Loucy (cell line): Measurements from ENCODE around the gene KSR1.

Experiments used
- EZH2phosphoT487 ChIP-seq: fragments of 200-600 bp; IDR thresholded peaks from 2 replicates; pipeline ENCODE4 v1.6.1; 2018; ENCODE audit warnings: antibody characterized with exemption, mild to moderate bottlenecking, moderate library complexity, borderline replicate concordance
- TF ChIP-seq, protein P1 (sequence below): fragments of 200-600 bp; sonication (generic); conservative IDR thresholded peaks from 2 replicates; pipeline ENCODE4 v1.5.1; 2014; ENCODE audit warnings: mild to moderate bottlenecking, antibody characterized with exemption, low read length

DNA sequence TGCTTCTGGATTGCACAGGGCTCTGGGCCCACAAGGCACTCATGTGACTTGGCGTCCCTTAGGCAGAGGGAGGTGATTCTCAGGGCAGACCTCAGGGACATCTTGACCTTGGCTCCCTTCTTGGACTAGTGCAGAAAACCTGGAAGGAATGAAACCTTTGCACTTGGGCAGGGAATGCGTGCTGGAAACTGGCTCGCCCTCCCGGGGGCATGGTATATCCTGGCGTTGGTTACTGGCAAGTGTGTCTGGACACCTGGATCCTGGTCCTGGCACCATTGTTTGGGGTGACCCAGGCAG, 111.3 kb downstream of the KSR1 start:
- TF ChIP-seq, protein P1, sequence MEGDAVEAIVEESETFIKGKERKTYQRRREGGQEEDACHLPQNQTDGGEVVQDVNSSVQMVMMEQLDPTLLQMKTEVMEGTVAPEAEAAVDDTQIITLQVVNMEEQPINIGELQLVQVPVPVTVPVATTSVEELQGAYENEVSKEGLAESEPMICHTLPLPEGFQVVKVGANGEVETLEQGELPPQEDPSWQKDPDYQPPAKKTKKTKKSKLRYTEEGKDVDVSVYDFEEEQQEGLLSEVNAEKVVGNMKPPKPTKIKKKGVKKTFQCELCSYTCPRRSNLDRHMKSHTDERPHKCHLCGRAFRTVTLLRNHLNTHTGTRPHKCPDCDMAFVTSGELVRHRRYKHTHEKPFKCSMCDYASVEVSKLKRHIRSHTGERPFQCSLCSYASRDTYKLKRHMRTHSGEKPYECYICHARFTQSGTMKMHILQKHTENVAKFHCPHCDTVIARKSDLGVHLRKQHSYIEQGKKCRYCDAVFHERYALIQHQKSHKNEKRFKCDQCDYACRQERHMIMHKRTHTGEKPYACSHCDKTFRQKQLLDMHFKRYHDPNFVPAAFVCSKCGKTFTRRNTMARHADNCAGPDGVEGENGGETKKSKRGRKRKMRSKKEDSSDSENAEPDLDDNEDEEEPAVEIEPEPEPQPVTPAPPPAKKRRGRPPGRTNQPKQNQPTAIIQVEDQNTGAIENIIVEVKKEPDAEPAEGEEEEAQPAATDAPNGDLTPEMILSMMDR, result no peak
- TF ChIP-seq EZH2phosphoT487, result no peak
